CD4-positive, alpha-beta T cell treated with Interleukin-15 for 1 hour (primary cell): ENCODE measurements around the gene PYGO2.
"Not testable (repeated sequence)": the region's sequence is repeated elsewhere in the genome, so short reads cannot be mapped to it uniquely, and the experiment has no call there.

Experiments
- DNase-seq: peaks from one replicate; pipeline ENCODE4 v3.0.0-alpha.2; 2020

The PYGO2 gene

GRCh38 chr1:154940213-154940560 is 21.4 kb downstream of the PYGO2 start:
- DNase-seq = no peak

GRCh38 chr1:154938604-154939399 is 22.8 kb downstream of the PYGO2 start:
- no peak for DNase-seq

- no peak for DNase-seq
Measured at GRCh38 chr1:154937988-154938386, 23.6 kb downstream of the PYGO2 start.

GRCh38 chr1:154937085-154937987 is 24.2 kb downstream of the PYGO2 start:
- DNase-seq = peak; percentile 92

- DNase-seq = peak; percentile 94
Measured at GRCh38 chr1:154936555-154937084, 25.0 kb downstream of the PYGO2 start, which contains the start of gene PMVK. PMVK (minus strand) TSS chr1:154936719; CDS start chr1:154936685, 34 bp downstream.

- DNase-seq = no peak
Measured at GRCh38 chr1:154935749-154936554, 25.6 kb downstream of the PYGO2 start.

GRCh38 chr1:154934358-154934948 is 27.1 kb downstream of the PYGO2 start:
- DNase-seq = no peak

- DNase-seq = no peak
Measured at GRCh38 chr1:154931940-154932487, 29.6 kb downstream of the PYGO2 start.

- DNase-seq = no peak
Measured at GRCh38 chr1:154926201-154926600, 35.4 kb downstream of the PYGO2 start.

GRCh38 chr1:154925335-154926170 is 36.0 kb downstream of the PYGO2 start:
- DNase-seq = no peak

- no peak for DNase-seq
Measured at GRCh38 chr1:154923695-154924094, 37.9 kb downstream of the PYGO2 start.

- DNase-seq = no peak
Measured at GRCh38 chr1:154913273-154913672, 48.3 kb downstream of the PYGO2 start.

GRCh38 chr1:154912755-154913154 is 48.8 kb downstream of the PYGO2 start:
- no peak for DNase-seq

GRCh38 chr1:154911691-154912550 is 49.7 kb downstream of the PYGO2 start:
- DNase-seq = no peak

- no peak for DNase-seq
Measured at GRCh38 chr1:154910851-154911250, 50.7 kb downstream of the PYGO2 start.

- no peak for DNase-seq
Measured at GRCh38 chr1:154908937-154909336, 52.6 kb downstream of the PYGO2 start.

- DNase-seq = not testable (repeated sequence)
Measured at GRCh38 chr1:154908129-154908528, 53.5 kb downstream of the PYGO2 start.
